Measurements from ENCODE around the gene TEX10. TPM values are rescaled to one million over a fixed set of nuclear protein-coding genes. Genes with fewer than 3 reads are reported as not detected.

The TEX10 gene
- total and polyA plus RNA-seq, 2 of the 13 experiments (the other 11 are each of a cell fraction or from before 2014, with no cell fraction given), result 18.1 to 38.7 TPM

DNA sequence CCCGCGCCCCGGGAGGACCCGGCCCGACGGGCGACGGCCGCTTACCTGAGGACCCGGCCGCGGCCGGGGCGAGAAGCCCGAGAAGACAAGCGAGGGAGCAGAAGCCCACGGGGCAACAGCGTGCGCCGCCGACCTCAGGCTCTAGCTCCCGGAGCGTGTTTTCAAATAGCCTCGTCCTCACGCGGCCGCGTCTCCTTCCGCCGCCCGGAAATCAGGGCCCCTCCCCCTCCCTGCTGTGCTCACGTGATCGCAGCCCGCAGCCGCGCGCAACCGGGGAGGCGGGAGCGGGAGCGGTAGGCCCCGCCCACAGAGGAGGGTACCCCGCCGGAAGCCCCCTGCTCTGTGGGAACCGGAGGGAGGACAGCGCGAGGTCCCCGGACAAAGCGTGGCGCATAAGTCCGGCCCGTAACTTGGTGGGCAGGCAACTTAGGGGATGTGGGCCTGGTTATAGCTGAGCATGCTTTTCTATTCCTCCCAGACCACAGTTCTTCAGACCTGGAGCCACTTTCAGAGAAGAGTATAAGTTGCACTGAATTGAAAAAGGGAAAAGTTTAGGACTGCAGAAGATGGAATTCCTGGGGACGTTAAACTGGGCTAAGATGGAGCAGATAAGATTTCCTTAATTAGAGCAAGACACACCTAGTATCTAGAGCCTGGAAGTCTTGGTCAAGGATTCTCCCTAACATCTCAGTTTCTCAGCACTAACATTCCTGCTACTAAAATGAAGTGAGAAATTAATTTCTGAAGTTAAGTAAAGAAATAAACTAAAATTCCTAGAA lies at the start of gene TEX10 (continued):
- TF ChIP-seq, protein P1, sequence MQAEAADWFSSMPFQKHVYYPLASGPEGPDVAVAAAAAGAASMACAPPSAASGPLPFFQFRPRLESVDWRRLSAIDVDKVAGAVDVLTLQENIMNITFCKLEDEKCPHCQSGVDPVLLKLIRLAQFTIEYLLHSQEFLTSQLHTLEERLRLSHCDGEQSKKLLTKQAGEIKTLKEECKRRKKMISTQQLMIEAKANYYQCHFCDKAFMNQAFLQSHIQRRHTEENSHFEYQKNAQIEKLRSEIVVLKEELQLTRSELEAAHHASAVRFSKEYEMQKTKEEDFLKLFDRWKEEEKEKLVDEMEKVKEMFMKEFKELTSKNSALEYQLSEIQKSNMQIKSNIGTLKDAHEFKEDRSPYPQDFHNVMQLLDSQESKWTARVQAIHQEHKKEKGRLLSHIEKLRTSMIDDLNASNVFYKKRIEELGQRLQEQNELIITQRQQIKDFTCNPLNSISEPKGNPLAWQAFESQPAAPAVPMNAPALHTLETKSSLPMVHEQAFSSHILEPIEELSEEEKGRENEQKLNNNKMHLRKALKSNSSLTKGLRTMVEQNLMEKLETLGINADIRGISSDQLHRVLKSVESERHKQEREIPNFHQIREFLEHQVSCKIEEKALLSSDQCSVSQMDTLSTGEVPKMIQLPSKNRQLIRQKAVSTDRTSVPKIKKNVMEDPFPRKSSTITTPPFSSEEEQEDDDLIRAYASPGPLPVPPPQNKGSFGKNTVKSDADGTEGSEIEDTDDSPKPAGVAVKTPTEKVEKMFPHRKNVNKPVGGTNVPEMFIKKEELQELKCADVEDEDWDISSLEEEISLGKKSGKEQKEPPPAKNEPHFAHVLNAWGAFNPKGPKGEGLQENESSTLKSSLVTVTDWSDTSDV (CRISPR knock-in tag; IDR thresholded peaks at IDR 0.05), result peak; percentile 93
- TF ChIP-seq RFXANK (CRISPR knock-in tag; IDR thresholded peaks at IDR 0.05) (0 out of 2 replicates have a peak, but pooled peaks have one; percentile 30), ZNF33A (CRISPR knock-in tag; IDR thresholded peaks at IDR 0.05; ENCODE audit: borderline replicate concordance) (no peak), SKI (IDR thresholded peaks at IDR 0.05; ENCODE audit: partially characterized antibody) (no peak), SP2 (CRISPR knock-in tag; IDR thresholded peaks at IDR 0.05) (peak; percentile 72), ZNF7 (CRISPR knock-in tag; IDR thresholded peaks at IDR 0.05) (no peak), JUNB (CRISPR knock-in tag; IDR thresholded peaks at IDR 0.05; ENCODE audit: borderline replicate concordance) (no peak), NCOR1 (IDR thresholded peaks at IDR 0.05; ENCODE audit: borderline replicate concordance, low read length) (no peak; the same call in 1 of the 2 replicates), ZNF644 (CRISPR knock-in tag; IDR thresholded peaks at IDR 0.05; ENCODE audit: low read depth) (no peak), SIX1 (CRISPR knock-in tag; IDR thresholded peaks at IDR 0.05; ENCODE audit: borderline replicate concordance) (peak; percentile 60; the same call in 1 of the 2 replicates), ZNF12 (CRISPR knock-in tag; IDR thresholded peaks at IDR 0.05) (no peak; the same call in 1 of the 2 replicates), GATAD1 (CRISPR knock-in tag; IDR thresholded peaks at IDR 0.05) (peak; percentile 90), NCOA1 (CRISPR knock-in tag; IDR thresholded peaks at IDR 0.05) (no peak), ZNF253 (CRISPR knock-in tag; IDR thresholded peaks at IDR 0.05; ENCODE audit: borderline replicate concordance) (0 out of 2 replicates have a peak, but pooled peaks have one; percentile 50), ZNF296 (CRISPR knock-in tag; conservative IDR thresholded peaks at IDR 0.05) (no peak), TBL1XR1 (IDR thresholded peaks at IDR 0.05; ENCODE audit: borderline replicate concordance, low read length, partially characterized antibody) (no peak), ARNT2 (CRISPR knock-in tag; IDR thresholded peaks at IDR 0.05; ENCODE audit: low read depth) (peak; percentile 89), ZNF891 (CRISPR knock-in tag; IDR thresholded peaks at IDR 0.05) (peak; percentile 97), ZNF335 (CRISPR knock-in tag; IDR thresholded peaks at IDR 0.05) (peak; percentile 66; the same call in 1 of the 2 replicates), ZNF713 (CRISPR knock-in tag; IDR thresholded peaks at IDR 0.05) (0 out of 2 replicates have a peak, but pooled peaks have one; percentile 28), RELA (CRISPR knock-in tag; IDR thresholded peaks at IDR 0.05) (no peak)
- TF ChIP-seq, protein P2, sequence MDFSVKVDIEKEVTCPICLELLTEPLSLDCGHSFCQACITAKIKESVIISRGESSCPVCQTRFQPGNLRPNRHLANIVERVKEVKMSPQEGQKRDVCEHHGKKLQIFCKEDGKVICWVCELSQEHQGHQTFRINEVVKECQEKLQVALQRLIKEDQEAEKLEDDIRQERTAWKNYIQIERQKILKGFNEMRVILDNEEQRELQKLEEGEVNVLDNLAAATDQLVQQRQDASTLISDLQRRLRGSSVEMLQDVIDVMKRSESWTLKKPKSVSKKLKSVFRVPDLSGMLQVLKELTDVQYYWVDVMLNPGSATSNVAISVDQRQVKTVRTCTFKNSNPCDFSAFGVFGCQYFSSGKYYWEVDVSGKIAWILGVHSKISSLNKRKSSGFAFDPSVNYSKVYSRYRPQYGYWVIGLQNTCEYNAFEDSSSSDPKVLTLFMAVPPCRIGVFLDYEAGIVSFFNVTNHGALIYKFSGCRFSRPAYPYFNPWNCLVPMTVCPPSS (IDR thresholded peaks at IDR 0.05), result no peak
- TF ChIP-seq, protein P3, sequence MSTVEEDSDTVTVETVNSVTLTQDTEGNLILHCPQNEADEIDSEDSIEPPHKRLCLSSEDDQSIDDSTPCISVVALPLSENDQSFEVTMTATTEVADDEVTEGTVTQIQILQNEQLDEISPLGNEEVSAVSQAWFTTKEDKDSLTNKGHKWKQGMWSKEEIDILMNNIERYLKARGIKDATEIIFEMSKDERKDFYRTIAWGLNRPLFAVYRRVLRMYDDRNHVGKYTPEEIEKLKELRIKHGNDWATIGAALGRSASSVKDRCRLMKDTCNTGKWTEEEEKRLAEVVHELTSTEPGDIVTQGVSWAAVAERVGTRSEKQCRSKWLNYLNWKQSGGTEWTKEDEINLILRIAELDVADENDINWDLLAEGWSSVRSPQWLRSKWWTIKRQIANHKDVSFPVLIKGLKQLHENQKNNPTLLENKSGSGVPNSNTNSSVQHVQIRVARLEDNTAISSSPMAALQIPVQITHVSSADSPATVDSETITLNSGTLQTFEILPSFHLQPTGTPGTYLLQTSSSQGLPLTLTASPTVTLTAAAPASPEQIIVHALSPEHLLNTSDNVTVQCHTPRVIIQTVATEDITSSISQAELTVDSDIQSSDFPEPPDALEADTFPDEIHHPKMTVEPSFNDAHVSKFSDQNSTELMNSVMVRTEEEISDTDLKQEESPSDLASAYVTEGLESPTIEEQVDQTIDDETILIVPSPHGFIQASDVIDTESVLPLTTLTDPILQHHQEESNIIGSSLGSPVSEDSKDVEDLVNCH (CRISPR knock-in tag; IDR thresholded peaks at IDR 0.05), result no peak
- TF ChIP-seq, protein P4, sequence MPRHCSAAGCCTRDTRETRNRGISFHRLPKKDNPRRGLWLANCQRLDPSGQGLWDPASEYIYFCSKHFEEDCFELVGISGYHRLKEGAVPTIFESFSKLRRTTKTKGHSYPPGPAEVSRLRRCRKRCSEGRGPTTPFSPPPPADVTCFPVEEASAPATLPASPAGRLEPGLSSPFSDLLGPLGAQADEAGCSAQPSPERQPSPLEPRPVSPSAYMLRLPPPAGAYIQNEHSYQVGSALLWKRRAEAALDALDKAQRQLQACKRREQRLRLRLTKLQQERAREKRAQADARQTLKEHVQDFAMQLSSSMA (CRISPR knock-in tag; IDR thresholded peaks at IDR 0.05), result no peak
